ENCODE data around the gene OR6F1.
"Not testable (repeated sequence)": the region's sequence is repeated elsewhere in the genome, so short reads cannot be mapped to it uniquely, and the experiment has no call there.

OR6F1 gene

DNA sequence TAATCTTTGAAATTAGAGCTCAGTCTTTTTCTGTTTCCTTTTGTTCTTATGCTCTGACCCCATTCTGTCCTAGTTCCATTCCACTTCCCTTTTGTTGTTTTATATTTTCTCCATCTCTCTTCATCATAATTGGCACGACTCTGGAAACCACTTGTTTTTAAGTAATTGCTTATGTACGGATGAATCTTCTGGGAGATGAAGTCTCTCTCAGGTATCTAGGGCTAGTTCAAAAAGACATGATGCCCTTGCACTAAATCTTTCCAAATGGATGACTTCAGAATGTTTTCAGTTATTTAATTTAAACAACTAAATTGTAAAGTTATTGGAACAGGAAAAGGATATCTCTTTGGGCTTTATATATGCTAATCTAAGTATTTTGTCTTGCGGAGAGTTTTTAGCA, at the start of gene OR6F1:
Gene OR6F1, minus strand, starts transcription at position 101 of the 400 bp plus-strand sequence. CDS start 3,891 bp downstream, outside the sequence.
- DNase-seq = no peak

DNA sequence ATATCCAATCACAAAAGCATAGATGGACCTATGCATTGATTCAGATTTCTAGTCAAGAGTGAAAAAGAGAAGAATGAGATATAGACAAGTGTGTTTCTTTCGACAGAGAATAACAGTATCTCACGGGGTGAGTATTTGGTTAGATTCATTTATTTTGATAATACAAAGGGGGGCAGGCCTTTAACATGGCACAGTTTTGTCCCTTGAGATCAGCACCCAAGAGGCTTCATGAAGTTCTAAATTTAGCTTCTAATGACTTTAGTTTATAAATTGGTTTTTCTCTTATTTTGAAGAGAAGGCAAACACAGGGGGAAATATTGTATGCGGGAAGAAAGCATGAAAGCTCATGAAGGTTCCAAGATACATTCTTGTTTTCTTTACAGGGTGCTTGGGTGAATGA, 44.0 kb upstream of the OR6F1 start, which contains the start of gene OR1C1:
Gene OR1C1, minus strand, starts transcription at position 101 of the 400 bp plus-strand sequence. CDS start 2,150 bp downstream, outside the sequence.
- DNase-seq = no peak

DNA sequence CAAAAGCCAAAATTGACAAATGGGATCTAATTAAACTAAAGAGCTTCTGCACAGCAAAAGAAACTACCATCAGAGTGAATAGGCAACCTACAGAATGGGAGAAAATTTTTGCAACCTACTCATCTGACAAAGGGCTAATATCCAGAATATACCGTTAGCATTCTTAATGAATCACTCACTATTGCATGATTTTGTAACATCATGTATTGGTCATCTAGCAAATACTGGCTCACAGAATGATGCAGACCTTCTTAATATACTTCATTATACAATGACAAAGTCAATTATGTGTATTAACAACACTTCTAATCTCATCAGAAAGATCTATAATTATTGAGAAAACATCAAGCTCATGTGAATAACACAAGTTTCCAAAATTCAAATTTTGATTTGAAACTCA, 37.9 kb upstream of the OR6F1 start:
- DNase-seq = not testable (repeated sequence)

DNA sequence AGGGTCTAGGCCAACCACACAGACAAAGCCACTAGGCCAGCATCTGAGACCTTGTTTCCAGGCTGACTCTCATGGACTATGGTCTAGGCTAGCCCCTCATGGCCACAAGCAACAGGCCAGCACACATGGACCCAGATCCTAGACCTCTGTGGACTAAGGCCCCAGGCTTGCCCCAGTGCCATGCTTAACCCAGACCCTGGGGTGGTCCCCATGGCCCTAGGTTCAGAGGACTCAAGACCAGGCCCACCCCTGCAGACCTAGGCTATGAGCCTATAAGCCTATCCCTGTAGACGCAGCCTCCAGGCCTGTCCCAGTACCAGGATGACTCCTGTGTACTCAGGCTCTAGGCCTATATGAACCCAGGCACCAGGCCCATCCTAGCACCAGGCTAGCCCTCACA, 33.4 kb upstream of the OR6F1 start:
- DNase-seq = no peak

DNA sequence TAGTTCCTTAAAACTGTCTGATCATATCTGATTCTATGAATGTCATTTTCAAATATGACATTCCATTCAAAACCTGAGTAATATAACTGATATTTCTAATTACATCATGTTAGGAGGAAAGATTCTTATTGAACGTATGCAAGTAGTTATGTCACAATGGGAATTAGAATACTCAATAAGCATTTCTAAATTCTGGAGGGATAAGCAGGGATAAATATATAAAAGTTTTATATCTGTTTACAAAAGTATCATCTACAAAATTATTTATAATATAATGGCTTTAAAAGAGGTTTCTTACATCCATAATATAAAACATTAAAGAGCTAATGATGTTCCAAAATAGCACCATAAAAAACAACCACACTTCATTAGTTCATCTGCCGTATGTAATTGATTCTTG, 31.6 kb upstream of the OR6F1 start, which contains the start of gene OR14A2:
Gene OR14A2, minus strand, starts transcription at position 101 of the 400 bp plus-strand sequence.
- no peak for DNase-seq

DNA sequence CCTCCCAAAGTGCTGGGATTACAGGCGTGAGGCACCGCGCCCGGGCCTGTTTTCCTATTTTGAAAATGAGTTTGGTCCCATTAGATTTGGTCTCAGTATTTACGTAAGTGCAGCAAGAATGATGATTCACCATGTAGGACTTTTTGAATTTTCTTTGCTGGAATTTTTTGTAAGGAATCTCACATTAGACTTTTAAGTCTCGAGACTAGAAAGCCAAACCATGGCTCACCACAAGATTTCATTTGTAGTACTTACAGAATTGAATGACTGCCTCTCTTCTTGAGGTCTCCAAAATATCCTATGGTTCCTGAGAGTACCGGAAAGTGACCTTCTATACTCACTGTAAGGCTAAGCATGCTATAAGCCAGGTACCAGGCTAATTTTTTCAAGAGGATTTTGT, 31.2 kb upstream of the OR6F1 start:
- DNase-seq = no peak

DNA sequence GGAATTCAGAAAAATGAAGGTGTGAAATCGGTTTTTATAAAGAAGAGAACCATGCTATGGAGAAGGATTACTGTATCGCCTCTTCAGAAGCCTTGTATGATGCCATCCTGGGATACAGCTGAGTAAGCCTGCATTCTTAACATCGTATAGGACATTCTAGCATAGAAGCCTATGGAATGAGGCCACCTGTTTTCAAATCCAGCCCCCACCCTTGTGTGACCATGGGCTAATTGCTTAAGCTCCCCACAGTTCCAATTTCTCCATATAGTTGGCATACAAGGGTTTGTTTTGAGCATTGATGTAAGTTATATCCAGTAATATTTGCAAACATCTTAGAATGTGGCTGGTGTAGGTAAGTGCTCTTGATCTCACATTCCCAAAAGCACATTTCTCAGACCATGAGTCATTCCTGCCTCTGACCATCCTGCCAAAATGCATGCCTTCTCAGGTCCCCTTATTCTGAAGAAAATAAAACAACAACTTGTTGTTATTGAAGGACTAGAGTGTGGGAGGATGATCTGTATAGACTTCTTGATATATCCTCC, 30.0 kb upstream of the OR6F1 start:
- no peak for DNase-seq

DNA sequence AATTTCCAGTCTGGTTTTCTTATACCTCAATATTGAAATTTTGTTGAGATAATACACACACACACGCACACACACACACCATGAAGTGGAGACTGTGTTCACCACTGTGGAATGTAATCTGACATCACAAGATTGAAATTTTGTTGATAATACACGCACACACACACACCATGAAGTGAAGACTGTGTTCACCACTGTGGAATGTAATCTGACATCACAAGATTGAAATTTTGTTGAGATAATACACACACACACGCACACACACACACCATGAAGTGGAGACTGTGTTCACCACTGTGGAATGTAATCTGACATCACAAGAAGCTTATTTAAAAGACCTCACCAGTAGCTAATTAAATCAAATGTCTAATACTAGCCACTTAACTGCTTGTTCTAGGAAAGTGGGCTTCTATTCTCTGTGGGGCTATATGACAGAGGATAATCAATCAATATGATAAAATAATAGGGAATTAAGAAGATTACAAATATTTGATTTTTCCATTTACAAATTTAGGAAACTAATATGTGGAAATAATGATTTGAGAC, 25.8 kb upstream of the OR6F1 start:
- not testable (repeated sequence) for DNase-seq

DNA sequence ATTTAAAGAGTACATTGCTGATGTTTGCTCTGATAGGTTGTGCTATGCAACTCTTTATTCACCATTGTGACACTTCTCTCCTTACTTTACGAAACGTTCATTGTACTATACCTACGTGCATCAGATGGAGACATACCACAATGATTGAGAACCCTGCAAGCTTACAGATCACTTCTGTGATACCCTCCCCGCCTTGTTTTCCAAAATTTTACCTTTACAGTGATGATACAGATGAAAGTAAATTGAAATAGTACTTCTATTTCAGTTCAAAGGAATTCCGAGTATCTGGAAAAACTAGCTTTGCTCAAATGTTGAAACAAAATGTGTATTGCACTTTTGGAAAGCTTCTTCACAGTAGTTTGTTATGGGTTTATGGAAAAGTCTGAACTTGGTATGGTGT, 25.3 kb upstream of the OR6F1 start:
- DNase-seq = no peak

DNA sequence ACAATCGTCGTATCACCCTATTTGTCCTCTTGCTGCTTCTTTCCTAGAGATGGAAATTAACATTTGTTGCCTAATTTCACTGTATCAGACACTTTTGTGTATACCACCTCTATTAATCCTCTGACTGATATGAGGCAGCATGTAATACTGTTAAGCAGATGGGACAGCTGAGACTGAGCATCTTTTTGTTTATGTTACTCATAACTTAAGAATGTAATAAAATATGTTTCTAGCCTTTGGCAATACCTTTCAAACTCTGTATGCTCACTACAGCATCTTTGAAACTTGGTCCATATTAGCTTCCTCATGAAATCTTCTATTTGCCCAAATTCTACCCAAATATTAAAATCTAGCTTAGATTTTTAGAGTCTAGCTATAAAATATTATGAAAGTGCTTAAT, 24.3 kb upstream of the OR6F1 start:
- DNase-seq = no peak

DNA sequence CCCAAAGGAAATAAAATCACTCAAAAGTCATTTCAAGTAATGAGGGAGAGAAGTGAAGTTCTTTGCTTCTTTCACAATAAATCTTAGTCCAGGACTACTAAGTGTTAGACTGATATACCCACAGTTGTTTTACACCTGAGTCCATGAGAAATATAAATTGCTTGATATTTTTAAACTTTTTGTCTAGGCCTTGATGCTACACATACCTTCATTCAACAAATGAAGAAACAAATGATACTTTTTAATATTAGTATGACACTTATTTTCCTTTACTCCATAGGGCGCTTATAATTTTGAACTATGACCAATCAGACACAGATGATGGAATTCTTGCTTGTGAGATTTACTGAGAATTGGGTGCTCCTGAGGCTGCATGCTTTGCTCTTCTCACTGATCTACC, 21.9 kb upstream of the OR6F1 start, which contains the start of gene OR14K1:
Gene OR14K1, plus strand, starts transcription at position 301 of the 400 bp plus-strand sequence. Its CDS starts 0 bp downstream, at position 301.
- DNase-seq = no peak

DNA sequence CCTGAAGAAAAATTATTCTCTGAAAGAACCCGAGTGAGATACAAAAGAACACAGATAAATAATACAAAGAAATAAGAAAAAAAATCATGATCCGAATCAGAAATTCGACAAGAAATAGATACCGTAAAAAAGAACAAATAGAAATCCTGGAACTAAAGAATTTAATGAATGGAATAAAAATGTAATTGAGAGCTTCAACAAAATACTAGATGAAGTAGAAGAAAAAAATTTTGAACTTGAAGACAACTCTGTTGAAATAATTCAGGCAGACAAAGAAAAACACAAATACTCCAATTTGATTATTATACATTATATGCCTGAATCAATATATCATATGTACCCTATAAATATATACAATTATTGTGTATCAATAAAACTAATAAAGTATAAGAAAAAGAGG, 4.8 kb upstream of the OR6F1 start:
- DNase-seq = no peak

DNA sequence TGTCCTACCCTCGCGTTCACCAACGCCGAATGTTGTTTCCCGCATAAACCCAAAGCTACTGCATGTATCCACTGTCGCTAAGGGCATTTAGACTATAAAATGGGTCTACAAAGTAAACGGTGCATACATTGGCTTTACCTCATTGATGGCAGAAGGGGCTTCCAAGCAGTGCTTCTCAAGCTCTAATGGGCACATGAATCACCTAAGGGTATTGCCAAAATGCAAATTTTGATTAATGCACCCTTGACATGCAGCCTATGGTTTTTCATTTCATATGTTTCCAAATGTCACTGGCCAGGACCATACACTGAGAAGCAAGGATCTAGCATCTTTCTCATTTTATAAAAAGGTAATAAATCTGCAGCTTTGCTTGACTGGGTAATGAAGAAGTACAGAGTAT, 2.7 kb downstream of the OR6F1 start:
- no peak for DNase-seq

DNA sequence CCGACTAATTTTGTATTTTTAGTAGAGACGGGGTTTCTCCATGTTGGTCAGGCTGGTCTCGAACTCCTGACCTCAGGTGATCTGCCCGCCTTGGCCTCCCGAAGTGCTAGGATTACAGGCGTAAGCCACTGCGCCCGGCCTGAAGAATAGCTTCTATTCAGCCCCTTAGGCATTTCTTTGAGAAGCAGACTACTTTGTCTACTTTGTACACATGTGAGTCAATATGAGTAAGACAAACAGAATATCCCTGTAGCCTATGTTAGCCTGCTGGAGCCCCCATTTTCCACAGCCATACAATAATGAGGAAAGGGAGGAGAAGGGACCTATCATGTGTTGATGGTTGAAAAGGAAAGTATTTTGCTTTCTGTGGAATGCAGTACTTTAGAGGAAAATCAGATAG, 5.8 kb downstream of the OR6F1 start:
- DNase-seq = not testable (repeated sequence)

DNA sequence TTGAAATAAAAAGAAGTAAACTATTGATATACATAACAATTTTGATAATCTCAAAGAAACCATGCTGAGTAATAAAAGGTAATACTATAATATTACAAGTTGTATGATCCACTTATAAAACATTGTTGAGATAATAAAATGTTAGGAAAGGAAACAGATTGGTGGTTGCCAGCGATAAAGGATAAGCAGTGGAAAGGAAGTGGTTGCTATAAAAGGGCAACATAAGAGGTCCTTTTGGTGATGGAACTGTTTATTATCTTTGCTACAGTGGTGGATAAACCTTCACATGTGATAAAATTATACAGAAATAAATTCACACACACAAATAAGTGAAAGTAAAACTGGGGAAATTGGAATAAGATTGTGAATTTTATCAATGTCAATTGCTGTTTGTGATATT, 15.1 kb downstream of the OR6F1 start:
- DNase-seq = no peak

DNA sequence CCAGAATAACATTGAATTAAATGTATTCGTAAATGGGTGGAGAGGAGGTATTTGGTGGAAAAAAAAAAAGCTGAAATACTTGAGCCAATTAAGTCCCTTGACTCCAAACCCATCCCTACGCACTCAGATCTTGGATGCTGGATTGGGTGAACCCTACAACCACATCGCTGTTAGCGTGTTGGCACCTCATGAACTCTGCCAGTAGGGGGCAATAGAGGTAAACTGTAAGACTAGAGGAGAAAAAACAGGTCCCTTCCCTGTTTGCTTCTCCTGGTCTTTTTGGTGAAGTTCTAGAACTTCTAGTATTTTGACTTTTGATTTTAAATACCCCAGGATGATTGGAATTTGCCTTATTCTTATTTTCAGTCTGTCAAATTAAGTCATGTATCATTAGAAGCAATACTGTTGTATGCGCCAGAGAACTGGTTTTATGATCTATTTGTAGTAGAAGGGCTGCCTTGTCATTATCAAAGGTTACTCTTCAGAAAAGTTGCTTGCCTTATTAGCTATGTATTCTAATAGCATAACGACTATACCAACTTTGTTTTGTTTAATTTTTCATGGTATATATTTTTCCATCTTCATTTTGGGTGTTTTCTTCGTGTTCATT, 35.1 kb downstream of the OR6F1 start:
- no peak for DNase-seq

DNA sequence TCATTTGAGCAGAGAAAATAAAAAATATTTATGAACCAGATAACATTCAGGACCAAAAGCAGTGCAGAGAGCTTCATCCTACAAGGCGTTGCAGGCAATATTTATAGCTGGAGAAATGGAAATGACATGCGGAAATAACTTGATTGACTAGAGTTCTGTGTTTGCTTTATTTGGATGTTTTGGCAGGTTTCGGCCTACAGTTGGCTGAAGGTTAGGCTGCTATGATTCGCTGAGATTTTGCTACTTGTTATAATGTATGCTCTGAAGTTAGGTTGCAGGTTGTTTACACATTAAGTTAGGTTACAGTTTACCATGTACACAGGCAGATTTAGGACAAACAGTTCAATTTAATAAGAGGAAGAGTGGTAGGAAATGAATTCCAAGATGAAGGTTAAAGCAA, 36.3 kb downstream of the OR6F1 start:
- no peak for DNase-seq

DNA sequence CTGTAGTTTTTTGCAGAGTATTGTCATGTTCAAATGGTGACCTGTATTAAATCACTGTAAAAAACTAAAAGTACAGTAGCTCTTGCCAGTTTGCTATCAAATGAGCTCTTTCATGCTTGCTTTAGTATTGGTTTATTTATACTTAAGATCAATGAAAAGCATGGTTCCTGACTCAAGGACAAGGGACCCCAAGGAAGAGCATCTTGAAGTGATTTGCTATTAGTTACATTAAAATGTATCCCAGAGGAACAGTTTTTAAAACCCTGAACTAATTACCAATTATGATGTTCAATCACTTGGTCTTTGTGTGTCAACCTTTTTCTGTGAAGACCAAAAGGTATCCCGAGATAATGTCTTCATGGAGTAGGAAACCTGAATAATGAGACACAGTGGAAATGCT, 36.8 kb downstream of the OR6F1 start, which contains the start of gene OR13G1:
Gene OR13G1, minus strand, starts transcription at position 101 of the 400 bp plus-strand sequence. CDS start 6,698 bp downstream, outside the sequence.
- DNase-seq = no peak

DNA sequence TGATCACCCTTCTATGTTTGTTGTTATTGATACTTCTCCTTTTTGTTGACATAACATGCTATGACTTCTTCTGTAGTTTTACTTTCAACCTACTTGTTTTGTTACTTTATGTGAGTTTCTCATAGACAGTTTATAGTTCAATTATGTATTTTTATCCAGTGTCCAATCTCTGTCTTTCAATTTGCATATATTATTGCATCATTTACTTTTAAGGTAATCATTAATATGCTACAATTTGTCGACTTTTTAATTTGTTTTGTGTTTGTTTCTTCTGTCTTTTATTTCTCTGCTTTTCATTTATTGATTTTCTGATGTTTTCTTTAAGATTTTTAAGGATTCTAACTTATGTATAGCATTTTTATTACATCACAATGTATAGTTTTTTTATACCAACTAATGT, 47.2 kb downstream of the OR6F1 start:
- DNase-seq = no peak

All from GF-D8 (cell line).